SK-N-SH (cell line): ENCODE results near the gene DNAJB6. TPM values are rescaled to one million over a fixed set of nuclear protein-coding genes. Genes with fewer than 3 reads are reported as not detected.

ENCODE experiments used
- CTCF ChIA-PET: fragments of 300-600, 350-600 bp; formaldehyde crosslinking; extraction: SDS; loops from one replicate; lab custom pipeline; 2021; lab: Yijun Ruan, JAX
- POLR2A ChIA-PET: fragments of 350-600 bp; sonication (Branson Sonifier 250); formaldehyde crosslinking; extraction: SDS; loops from one replicate; lab custom pipeline; 2020; ENCODE audit warnings: antibody characterized with exemption, inconsistent platforms; lab: Yijun Ruan, JAX
- DNase-seq: peaks from one replicate; pipeline ENCODE4 v3.0.0; 2012
- H2AFZ ChIP-seq: fragments of 200-600 bp; sonication (generic); 2 replicates; pipeline ENCODE4 v1.8.1; 2016; ENCODE audit warnings: antibody characterized with exemption, mild to moderate bottlenecking, low read depth
- H3F3A ChIP-seq: fragments of 200-600 bp; sonication (generic); replicated peaks from 2 replicates; pipeline ENCODE3; 2016; ENCODE audit warnings: antibody characterized with exemption, mild to moderate bottlenecking; ENCODE audit not compliant: insufficient read depth
- H3K27ac ChIP-seq, 2 experiments: fragments of 200-500 bp in 1 of 2; fragments of 200-600 bp in 1 of 2; sonication (Bioruptor generic) in 1 of 2; sonication (generic), shearing (Covaris generic) in 1 of 2; 2 replicates each; pipeline versions ENCODE4 v1.5.1 to v1.6.1; 2014 to 2016; ENCODE audit warnings: low read depth in 2 of 2, inconsistent platforms in 1 of 2, low read length in 1 of 2, mild to moderate bottlenecking in 1 of 2, mixed read lengths in 1 of 2
- H3K27me3 ChIP-seq: fragments of 200-600 bp; sonication (generic), shearing (Covaris generic); 2 replicates; pipeline ENCODE4 v1.6.1; 2016; ENCODE audit warnings: mixed run types; ENCODE audit not compliant: insufficient read depth
- H3K36me3 ChIP-seq, 2 experiments: fragments of 200-500 bp in 1 of 2; fragments of 200-600 bp in 1 of 2; sonication (Bioruptor generic) in 1 of 2; sonication (generic) in 1 of 2; replicated peaks in 1 of 2; 2 replicates each; pipeline versions ENCODE3 to v1.5.1; 2014 to 2016; ENCODE audit warnings: low read length in 1 of 2, mild to moderate bottlenecking in 1 of 2; ENCODE audit not compliant: insufficient read depth in 2 of 2, control insufficient read depth in 1 of 2
- H3K4me1 ChIP-seq, 2 experiments: fragments of 200-500 bp in 1 of 2; fragments of 200-600 bp in 1 of 2; sonication (Bioruptor generic) in 1 of 2; sonication (generic), shearing (Covaris generic) in 1 of 2; 2 replicates each; pipeline versions ENCODE4 v1.5.1 to v1.6.1; 2014 to 2016; ENCODE audit warnings: low read depth in 1 of 2, low read length in 1 of 2, mixed run types in 1 of 2; ENCODE audit not compliant: insufficient read depth in 2 of 2, control insufficient read depth in 1 of 2
- H3K4me2 ChIP-seq: fragments of 200-600 bp; sonication (generic), shearing (Covaris generic); 2 replicates; pipeline ENCODE4 v1.6.1; 2017; ENCODE audit warnings: mixed run types
- H3K4me3 ChIP-seq, 2 experiments: fragments of 200-500 bp in 1 of 2; fragments of 200-600 bp in 1 of 2; sonication (Bioruptor generic) in 1 of 2; sonication (generic), shearing (Covaris generic) in 1 of 2; 2 replicates each; pipeline versions ENCODE4 v1.5.1 to v1.8.1; 2014 to 2016; ENCODE audit warnings: low read depth in 2 of 2, inconsistent platforms in 1 of 2, low read length in 1 of 2, mild to moderate bottlenecking in 1 of 2, mixed read lengths in 1 of 2, moderate library complexity in 1 of 2
- H3K79me2 ChIP-seq: fragments of 200-600 bp; sonication (generic); 2 replicates; pipeline ENCODE4 v1.8.1; 2017; ENCODE audit warnings: mild to moderate bottlenecking; ENCODE audit not compliant: insufficient read depth
- H3K9ac ChIP-seq: fragments of 200-600 bp; sonication (generic); 2 replicates; pipeline ENCODE4 v1.6.1; 2017; ENCODE audit warnings: mixed run types
- H3K9me2 ChIP-seq: fragments of 200-600 bp; sonication (generic); 2 replicates; pipeline ENCODE4 v1.6.1; 2017; ENCODE audit warnings: mixed run types
- H3K9me3 ChIP-seq: fragments of 200-600 bp; sonication (generic); 2 replicates; pipeline ENCODE4 v1.6.1; 2017; ENCODE audit warnings: mixed run types, mild to moderate bottlenecking, moderate library complexity
- H4K20me1 ChIP-seq: fragments of 200-600 bp; sonication (generic); 2 replicates; pipeline ENCODE4 v1.6.1; 2017; ENCODE audit warnings: mild to moderate bottlenecking, mixed run types; ENCODE audit not compliant: insufficient read depth
- CHD2 ChIP-seq: fragments of 150-350 bp; IDR thresholded peaks from 2 replicates; pipeline ENCODE4 v1.6.1; 2018; ENCODE audit warnings: low read length; ENCODE audit not compliant: partially characterized antibody
- FOXJ3 ChIP-seq: sonication (generic); formaldehyde crosslinking; IDR thresholded peaks from 2 replicates; pipeline ENCODE4 v1.5.1; 2020; ENCODE audit warnings: mild to moderate bottlenecking, missing genetic modification reagents
- FOXM1 ChIP-seq: IDR thresholded peaks from 2 replicates; pipeline ENCODE4 v1.4.0; 2012; ENCODE audit warnings: low read depth, mild to moderate bottlenecking
- GABPA ChIP-seq: IDR thresholded peaks from 2 replicates; pipeline ENCODE4 v1.4.0; 2012; ENCODE audit warnings: low read depth, mild to moderate bottlenecking
- JUND ChIP-seq: IDR thresholded peaks from 2 replicates; pipeline ENCODE4 v1.4.0; 2012
- MEF2A ChIP-seq: IDR thresholded peaks from 2 replicates; pipeline ENCODE4 v1.4.0; 2012; ENCODE audit warnings: low read depth, borderline replicate concordance
- MXI1 ChIP-seq: IDR thresholded peaks from 2 replicates; pipeline ENCODE4 v1.6.1; 2012; ENCODE audit warnings: mild to moderate bottlenecking, low read depth, low read length, improper control_type of control experiment
- RCOR1 ChIP-seq: fragments of 150-350 bp; IDR thresholded peaks from 2 replicates; pipeline ENCODE4 v1.6.1; 2017; ENCODE audit warnings: antibody characterized with exemption, low read length
- REST ChIP-seq: IDR thresholded peaks from 2 replicates; pipeline ENCODE4 v1.6.1; 2012; ENCODE audit warnings: mild to moderate bottlenecking, low read depth, low read length, moderate library complexity
- RFX5 ChIP-seq: IDR thresholded peaks from 2 replicates; pipeline ENCODE4 v1.6.1; 2012; ENCODE audit warnings: mild to moderate bottlenecking, improper control_type of control experiment, low read length
- SMC3 ChIP-seq: IDR thresholded peaks from 2 replicates; pipeline ENCODE4 v1.6.1; 2012; ENCODE audit warnings: low read depth, low read length, improper control_type of control experiment
- TEAD4 ChIP-seq: IDR thresholded peaks from 2 replicates; pipeline ENCODE4 v1.4.0; 2012; ENCODE audit warnings: mild to moderate bottlenecking, borderline replicate concordance; ENCODE audit not compliant: insufficient read depth
- USF1 ChIP-seq: IDR thresholded peaks from 2 replicates; pipeline ENCODE4 v1.4.0; 2012; ENCODE audit warnings: low read depth, borderline replicate concordance
- USF2 ChIP-seq: fragments of 150-350 bp; IDR thresholded peaks from 2 replicates; pipeline ENCODE4 v1.6.1; 2017; ENCODE audit warnings: antibody characterized with exemption, low read length, low read depth, borderline replicate concordance
- ZBTB33 ChIP-seq: IDR thresholded peaks from 2 replicates; pipeline ENCODE4 v1.4.0; 2012; ENCODE audit warnings: low read depth, borderline replicate concordance
- WGBS: methylation state at CpG from one replicate; pipeline ENCODE4 v1.1.6; 2017; ENCODE audit warnings: low lambda C conversion rate; 5-methylcytosine and 5-hydroxymethylcytosine counted together
- polyA plus RNA-seq, 3 experiments: library from polyadenylated mRNA; depleted of rRNA; stranded (reverse); fragments of >200 nt; gene quantifications; 2 replicates each; pipeline ENCODE4 v1.2.3, GENCODE V29; 2012
- TF ChIP-seq, protein P1 (sequence below): IDR thresholded peaks from 2 replicates; pipeline ENCODE4 v1.4.0; 2012; ENCODE audit warnings: low read depth

Gene DNAJB6
- polyA plus RNA-seq, 1 of the 3 experiments (the other 2 are of a cell fraction) = 176 TPM

DNA sequence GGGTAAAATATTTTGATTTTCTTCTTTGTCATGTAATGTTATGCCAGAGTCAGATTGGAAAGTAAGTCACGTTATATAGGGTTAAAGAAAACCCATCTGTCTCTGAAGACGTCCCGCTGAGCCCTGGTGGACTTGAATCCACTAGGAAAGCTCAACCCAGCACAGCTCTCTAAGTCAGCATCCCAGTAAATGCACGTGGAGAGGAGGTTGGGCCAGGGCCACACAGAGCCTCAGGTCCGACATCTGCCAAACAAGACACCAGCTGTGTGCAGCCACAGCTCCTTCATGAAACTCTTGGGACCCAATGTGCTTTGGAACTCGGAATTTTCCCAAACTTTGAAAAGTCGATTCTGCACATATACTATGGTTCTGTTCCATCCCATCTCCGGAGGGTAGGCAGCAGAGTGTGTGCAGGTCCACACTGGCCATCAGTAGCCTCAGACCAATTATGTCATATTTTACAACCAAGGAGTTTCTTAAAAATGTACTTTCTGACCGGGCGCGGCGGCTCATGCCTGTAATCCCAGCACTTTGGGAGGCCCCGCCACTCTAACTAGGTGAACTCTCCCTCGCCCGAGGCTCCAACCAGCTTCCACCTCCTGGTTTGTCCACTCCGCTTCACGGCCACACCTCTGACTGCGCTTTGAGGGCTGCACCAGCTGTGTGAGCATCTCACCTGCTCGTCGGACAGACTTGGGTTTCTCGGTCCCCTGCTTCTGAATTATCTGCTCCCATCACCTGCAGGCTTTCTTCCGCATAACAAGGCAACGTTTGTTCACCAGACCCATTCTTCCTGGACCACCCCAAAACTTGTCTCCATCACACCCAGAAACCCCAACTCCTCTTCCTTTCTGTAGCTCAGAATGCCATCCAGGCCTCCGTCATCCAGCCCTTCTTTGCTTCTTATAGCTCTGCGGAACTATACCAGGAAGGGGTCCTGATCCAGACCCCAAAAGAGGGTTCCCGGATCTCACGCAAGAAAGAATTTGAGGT, 29.7 kb upstream of the DNAJB6 start:
- WGBS = 90% methylated on average over 27 of the region's 27 CpGs
- CTCF ChIA-PET = no interaction called here
- POLR2A ChIA-PET = no interaction called here

More for the DNA sequence above, 29.7 kb upstream of the DNAJB6 start:
- no peaks in the 10 kb centered on the region for H4K20me1 ChIP-seq
- H2AFZ ChIP-seq = no peak overlapping the region
- DNase-seq = no peak
- no peaks in the 10 kb centered on the region for H3K9me3 ChIP-seq
- H3K4me1 ChIP-seq = peaks cover 4 to 22% of the 10 kb centered on the region in 2 experiments; a peak in 3 of 4 replicates
- H3K79me2 ChIP-seq = no peaks in the 10 kb centered on the region
- H3K9me2 ChIP-seq = no peaks in the 10 kb centered on the region
- H3K36me3 ChIP-seq = no peaks in the 10 kb centered on the region
- no peak overlapping the region for H3K4me3 ChIP-seq
- peaks cover 38% of the 10 kb centered on the region for H3F3A ChIP-seq
- no peaks in the 10 kb centered on the region for H3K27me3 ChIP-seq
- no peak overlapping the region for H3K4me2 ChIP-seq
- TF ChIP-seq SMC3 (no peak), USF2 (no peak), CHD2 (no peak), GABPA (no peak), REST (no peak), RFX5 (no peak), MEF2A (no peak), TEAD4 (no peak), ZBTB33 (no peak), USF1 (no peak), MXI1 (no peak), FOXM1 (no peak), JUND (no peak), FOXJ3 (CRISPR knock-in tag) (no peak), RCOR1 (no peak)
- TF ChIP-seq, protein P1, sequence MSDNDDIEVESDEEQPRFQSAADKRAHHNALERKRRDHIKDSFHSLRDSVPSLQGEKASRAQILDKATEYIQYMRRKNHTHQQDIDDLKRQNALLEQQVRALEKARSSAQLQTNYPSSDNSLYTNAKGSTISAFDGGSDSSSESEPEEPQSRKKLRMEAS = no peak
- H3K9ac ChIP-seq = no peak overlapping the region
- H3K27ac ChIP-seq = 0 out of 4 replicates have a peak overlapping the region, but pooled peaks of 1 of the 2 experiments have one; percentile 95
